ENCODE results near the gene PPARD. TPM values are rescaled to one million over a fixed set of nuclear protein-coding genes. Genes with fewer than 3 reads are reported as not detected.

Gene PPARD
- total and polyA plus RNA-seq, 2 of the 13 experiments (the other 11 are each of a cell fraction or from before 2014, with no cell fraction given) = 6.1 to 13.3 TPM

- TF ChIP-seq, protein P1, sequence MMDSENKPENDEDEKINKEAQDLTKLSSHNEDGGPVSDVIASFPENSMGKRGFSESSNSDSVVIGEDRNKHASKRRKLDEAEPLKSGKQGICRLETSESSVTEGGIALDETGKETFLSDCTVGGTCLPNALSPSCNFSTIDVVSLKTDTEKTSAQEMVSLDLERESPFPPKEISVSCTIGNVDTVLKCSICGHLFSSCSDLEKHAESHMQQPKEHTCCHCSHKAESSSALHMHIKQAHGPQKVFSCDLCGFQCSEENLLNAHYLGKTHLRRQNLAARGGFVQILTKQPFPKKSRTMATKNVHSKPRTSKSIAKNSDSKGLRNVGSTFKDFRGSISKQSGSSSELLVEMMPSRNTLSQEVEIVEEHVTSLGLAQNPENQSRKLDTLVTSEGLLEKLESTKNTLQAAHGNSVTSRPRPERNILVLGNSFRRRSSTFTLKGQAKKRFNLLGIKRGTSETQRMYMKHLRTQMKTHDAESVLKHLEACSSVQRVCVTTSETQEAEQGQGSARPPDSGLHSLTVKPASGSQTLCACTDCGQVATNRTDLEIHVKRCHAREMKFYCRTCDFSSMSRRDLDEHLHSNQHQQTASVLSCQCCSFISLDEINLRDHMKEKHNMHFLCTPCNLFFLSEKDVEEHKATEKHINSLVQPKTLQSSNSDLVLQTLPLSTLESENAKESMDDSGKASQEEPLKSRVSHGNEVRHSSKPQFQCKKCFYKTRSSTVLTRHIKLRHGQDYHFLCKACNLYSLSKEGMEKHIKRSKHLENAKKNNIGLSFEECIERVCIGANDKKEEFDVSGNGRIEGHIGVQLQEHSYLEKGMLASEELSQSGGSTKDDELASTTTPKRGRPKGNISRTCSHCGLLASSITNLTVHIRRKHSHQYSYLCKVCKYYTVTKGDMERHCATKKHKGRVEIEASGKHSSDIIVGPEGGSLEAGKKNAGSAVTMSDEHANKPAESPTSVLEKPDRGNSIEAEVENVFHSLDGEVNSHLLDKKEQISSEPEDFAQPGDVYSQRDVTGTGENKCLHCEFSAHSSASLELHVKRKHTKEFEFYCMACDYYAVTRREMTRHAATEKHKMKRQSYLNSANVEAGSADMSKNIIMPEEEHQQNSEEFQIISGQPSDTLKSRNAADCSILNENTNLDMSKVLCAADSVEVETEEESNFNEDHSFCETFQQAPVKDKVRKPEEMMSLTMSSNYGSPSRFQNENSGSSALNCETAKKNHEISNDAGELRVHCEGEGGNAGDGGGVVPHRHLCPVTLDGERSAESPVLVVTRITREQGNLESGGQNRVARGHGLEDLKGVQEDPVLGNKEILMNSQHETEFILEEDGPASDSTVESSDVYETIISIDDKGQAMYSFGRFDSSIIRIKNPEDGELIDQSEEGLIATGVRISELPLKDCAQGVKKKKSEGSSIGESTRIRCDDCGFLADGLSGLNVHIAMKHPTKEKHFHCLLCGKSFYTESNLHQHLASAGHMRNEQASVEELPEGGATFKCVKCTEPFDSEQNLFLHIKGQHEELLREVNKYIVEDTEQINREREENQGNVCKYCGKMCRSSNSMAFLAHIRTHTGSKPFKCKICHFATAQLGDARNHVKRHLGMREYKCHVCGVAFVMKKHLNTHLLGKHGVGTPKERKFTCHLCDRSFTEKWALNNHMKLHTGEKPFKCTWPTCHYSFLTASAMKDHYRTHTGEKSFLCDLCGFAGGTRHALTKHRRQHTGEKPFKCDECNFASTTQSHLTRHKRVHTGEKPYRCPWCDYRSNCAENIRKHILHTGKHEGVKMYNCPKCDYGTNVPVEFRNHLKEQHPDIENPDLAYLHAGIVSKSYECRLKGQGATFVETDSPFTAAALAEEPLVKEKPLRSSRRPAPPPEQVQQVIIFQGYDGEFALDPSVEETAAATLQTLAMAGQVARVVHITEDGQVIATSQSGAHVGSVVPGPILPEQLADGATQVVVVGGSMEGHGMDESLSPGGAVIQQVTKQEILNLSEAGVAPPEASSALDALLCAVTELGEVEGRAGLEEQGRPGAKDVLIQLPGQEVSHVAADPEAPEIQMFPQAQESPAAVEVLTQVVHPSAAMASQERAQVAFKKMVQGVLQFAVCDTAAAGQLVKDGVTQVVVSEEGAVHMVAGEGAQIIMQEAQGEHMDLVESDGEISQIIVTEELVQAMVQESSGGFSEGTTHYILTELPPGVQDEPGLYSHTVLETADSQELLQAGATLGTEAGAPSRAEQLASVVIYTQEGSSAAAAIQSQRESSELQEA (CRISPR knock-in tag; IDR thresholded peaks at IDR 0.05; ENCODE audit: not compliant biosample characterization) = no peak
- TF ChIP-seq ZNF136 (CRISPR knock-in tag; IDR thresholded peaks at IDR 0.05; ENCODE audit: low read depth) (peak; percentile 90), LCORL (IDR thresholded peaks at IDR 0.05) (no peak), LCORL (CRISPR knock-in tag; IDR thresholded peaks at IDR 0.05) (peak; percentile 64; the same call in 1 of the 2 replicates), ZNF362 (CRISPR knock-in tag; IDR thresholded peaks at IDR 0.05; ENCODE audit: borderline replicate concordance) (peak; percentile 76; the same call in 1 of the 2 replicates)
- TF ChIP-seq, protein P2, sequence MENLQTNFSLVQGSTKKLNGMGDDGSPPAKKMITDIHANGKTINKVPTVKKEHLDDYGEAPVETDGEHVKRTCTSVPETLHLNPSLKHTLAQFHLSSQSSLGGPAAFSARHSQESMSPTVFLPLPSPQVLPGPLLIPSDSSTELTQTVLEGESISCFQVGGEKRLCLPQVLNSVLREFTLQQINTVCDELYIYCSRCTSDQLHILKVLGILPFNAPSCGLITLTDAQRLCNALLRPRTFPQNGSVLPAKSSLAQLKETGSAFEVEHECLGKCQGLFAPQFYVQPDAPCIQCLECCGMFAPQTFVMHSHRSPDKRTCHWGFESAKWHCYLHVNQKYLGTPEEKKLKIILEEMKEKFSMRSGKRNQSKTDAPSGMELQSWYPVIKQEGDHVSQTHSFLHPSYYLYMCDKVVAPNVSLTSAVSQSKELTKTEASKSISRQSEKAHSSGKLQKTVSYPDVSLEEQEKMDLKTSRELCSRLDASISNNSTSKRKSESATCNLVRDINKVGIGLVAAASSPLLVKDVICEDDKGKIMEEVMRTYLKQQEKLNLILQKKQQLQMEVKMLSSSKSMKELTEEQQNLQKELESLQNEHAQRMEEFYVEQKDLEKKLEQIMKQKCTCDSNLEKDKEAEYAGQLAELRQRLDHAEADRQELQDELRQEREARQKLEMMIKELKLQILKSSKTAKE (CRISPR knock-in tag; IDR thresholded peaks at IDR 0.05; ENCODE audit: borderline replicate concordance) = peak; percentile 78
- TF ChIP-seq, protein P3, sequence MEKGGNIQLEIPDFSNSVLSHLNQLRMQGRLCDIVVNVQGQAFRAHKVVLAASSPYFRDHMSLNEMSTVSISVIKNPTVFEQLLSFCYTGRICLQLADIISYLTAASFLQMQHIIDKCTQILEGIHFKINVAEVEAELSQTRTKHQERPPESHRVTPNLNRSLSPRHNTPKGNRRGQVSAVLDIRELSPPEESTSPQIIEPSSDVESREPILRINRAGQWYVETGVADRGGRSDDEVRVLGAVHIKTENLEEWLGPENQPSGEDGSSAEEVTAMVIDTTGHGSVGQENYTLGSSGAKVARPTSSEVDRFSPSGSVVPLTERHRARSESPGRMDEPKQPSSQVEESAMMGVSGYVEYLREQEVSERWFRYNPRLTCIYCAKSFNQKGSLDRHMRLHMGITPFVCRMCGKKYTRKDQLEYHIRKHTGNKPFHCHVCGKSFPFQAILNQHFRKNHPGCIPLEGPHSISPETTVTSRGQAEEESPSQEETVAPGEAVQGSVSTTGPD (CRISPR knock-in tag; IDR thresholded peaks at IDR 0.05) = no peak
- TF ChIP-seq, protein P4, sequence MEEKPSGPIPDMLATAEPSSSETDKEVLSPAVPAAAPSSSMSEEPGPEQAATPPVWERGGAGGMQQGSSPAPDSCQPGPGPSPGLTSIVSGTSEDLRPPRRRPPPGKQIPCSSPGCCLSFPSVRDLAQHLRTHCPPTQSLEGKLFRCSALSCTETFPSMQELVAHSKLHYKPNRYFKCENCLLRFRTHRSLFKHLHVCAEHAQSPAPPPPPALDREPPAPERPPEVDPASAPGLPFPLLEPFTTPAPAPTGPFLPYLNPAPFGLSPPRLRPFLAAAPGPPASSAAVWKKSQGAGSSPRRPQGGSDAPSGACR (CRISPR knock-in tag; IDR thresholded peaks at IDR 0.05) = peak; percentile 80; the same call in 1 of the 2 replicates
Observed at GRCh38 chr6:35371494-35372262, 29.3 kb downstream of the PPARD start (continued).

All from HepG2 (cell line).